Osteocyte (in vitro differentiated cells): ENCODE data around the gene TMEM240. TPM values are rescaled to one million over a fixed set of nuclear protein-coding genes. Genes with fewer than 3 reads are reported as not detected.
"Not testable (repeated sequence)": the region's sequence is repeated elsewhere in the genome, so short reads cannot be mapped to it uniquely, and the experiment has no call there.

ENCODE experiments used
- DNase-seq: peaks from one replicate; pipeline ENCODE4 v3.0.0; 2021; ENCODE audit warnings: mixed read lengths; ENCODE audit not compliant: unreplicated experiment; ENCODE audit errors: extremely low spot score
- H3K27ac Mint-ChIP-seq: one replicate; pipeline ENCODE4 v1.8.0; 2021; ENCODE audit warnings: mild to moderate bottlenecking, mixed read lengths; ENCODE audit not compliant: unreplicated experiment
- H3K27me3 Mint-ChIP-seq: one replicate; pipeline ENCODE4 v1.8.0; 2021; ENCODE audit warnings: mixed read lengths; ENCODE audit not compliant: unreplicated experiment
- H3K36me3 Mint-ChIP-seq: one replicate; pipeline ENCODE4 v1.8.0; 2021; ENCODE audit warnings: mixed read lengths; ENCODE audit not compliant: unreplicated experiment
- H3K4me1 Mint-ChIP-seq: one replicate; pipeline ENCODE4 v1.8.0; 2021; ENCODE audit warnings: mixed read lengths; ENCODE audit not compliant: unreplicated experiment
- H3K4me3 Mint-ChIP-seq: one replicate; pipeline ENCODE4 v1.8.0; 2021; ENCODE audit warnings: mild to moderate bottlenecking, moderate library complexity, mixed read lengths; ENCODE audit not compliant: unreplicated experiment
- H3K9me3 Mint-ChIP-seq: one replicate; pipeline ENCODE4 v1.8.0; 2021; ENCODE audit warnings: mixed read lengths; ENCODE audit not compliant: unreplicated experiment
- total RNA-seq: library from RNA; stranded (reverse); gene quantifications from 2 replicates; pipeline ENCODE4 v1.2.1, GENCODE V29; 2021
- TF ChIP-seq, protein P1 (sequence below): fragments of 200-600 bp; sonication (generic); IDR thresholded peaks from 2 replicates; pipeline ENCODE4 v1.5.0; 2021; ENCODE audit warnings: antibody characterized with exemption, mild to moderate bottlenecking, moderate library complexity

Gene TMEM240
- total RNA-seq, 1 donor from 2014 or later, result 16.6 TPM

DNA sequence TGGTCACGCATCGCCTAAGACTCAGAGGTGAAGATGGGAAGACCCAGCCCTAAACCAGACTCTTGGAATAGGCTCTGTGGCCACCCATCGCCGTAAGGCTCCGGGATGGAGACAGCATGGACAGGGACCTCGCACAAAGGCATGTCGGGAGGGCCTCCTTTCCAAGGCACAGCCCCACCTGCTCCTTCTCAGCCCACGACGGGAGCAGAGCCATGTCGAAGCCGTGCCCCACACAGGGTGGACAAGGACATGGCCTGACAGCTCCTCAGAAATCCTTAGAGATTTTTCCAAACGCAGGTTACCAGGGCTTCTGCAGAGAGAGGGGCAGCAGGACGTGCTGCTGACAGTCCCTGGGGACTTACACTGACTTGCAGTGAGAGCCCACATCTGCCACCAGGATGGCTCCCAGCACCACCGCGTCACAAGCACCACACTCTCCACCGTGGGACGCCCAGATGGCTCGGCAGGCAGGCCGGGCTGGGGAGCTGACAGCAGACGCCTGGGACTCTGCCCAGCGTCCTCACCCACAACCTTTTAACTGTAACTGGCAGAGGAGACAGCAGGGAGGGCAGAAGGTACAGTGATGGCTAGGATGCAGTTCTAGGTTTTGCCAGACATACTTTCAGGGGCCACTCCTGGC is 22.3 kb upstream of the TMEM240 start:
- H3K4me1 Mint-ChIP-seq, result peaks cover 12% of the 10 kb centered on the region
- H3K27me3 Mint-ChIP-seq, result no peaks in the 10 kb centered on the region
- H3K27ac Mint-ChIP-seq, result no peak overlapping the region
- H3K4me3 Mint-ChIP-seq, result no peak overlapping the region
- no peak for DNase-seq
- H3K36me3 Mint-ChIP-seq, result peaks cover 31% of the 10 kb centered on the region
- no peaks in the 10 kb centered on the region for H3K9me3 Mint-ChIP-seq
- TF ChIP-seq, protein P1, sequence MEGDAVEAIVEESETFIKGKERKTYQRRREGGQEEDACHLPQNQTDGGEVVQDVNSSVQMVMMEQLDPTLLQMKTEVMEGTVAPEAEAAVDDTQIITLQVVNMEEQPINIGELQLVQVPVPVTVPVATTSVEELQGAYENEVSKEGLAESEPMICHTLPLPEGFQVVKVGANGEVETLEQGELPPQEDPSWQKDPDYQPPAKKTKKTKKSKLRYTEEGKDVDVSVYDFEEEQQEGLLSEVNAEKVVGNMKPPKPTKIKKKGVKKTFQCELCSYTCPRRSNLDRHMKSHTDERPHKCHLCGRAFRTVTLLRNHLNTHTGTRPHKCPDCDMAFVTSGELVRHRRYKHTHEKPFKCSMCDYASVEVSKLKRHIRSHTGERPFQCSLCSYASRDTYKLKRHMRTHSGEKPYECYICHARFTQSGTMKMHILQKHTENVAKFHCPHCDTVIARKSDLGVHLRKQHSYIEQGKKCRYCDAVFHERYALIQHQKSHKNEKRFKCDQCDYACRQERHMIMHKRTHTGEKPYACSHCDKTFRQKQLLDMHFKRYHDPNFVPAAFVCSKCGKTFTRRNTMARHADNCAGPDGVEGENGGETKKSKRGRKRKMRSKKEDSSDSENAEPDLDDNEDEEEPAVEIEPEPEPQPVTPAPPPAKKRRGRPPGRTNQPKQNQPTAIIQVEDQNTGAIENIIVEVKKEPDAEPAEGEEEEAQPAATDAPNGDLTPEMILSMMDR, result no peak

DNA sequence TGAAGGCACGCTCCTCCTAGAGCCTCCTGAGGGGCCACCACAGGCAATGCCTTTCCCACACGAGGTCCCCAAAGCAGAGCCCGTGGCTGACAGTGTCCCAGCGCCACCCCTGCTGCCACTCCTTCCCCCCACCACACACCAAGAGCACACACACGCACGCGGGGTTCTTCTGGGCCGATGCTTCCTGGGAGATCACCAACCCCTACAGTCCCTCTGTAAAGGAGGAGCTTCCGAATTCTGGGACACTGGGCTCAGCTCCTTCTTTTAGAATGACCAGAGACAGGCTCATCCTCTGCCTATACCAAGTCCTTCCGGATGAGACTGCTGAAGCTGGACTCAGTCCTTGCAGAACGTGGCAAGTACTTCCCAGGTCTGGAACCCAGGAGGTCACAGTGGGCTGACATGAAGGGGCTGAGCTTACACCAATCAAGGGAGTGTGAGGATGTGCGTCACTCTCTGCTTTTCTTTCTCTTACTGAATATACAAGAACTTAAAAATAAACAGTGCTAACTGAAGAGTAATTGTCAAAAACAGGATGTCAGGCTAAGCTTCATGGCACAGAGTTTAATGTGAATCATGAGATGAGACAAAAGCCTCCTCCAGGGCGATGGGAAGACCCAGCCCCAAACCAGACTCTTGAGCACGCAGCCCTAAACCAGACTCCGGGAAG is 21.5 kb upstream of the TMEM240 start:
- Mint-ChIP-seq H3K4me1 (peaks cover 5% of the 10 kb centered on the region), H3K4me3 (no peak overlapping the region), H3K27ac (no peak overlapping the region), H3K9me3 (no peaks in the 10 kb centered on the region), H3K36me3 (peaks cover 31% of the 10 kb centered on the region), H3K27me3 (no peaks in the 10 kb centered on the region)
- DNase-seq, result no peak
- TF ChIP-seq, protein P1, result no peak

DNA sequence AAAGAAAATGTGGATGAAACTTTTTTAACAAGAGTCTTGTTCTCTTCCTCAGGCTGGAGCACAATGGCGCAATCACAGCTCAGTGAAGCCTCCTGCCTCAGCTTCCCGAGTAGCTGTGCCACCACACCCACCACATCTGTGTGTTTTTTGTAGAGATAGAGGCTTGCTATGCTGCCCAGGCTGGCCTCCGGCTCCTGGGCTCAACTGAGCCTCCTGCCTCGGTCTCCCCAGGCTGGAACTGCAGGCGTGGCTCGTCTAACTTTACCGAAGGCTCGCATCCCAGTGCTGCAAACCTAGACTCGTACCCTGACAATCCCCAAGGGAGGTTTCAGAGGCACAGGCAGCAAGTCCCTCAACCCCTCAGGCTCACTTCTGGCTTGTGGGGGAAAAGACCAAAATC is 19.8 kb upstream of the TMEM240 start:
- Mint-ChIP-seq H3K9me3 (no peaks in the 10 kb centered on the region), H3K36me3 (peaks cover 28% of the 10 kb centered on the region), H3K4me3 (no peak overlapping the region), H3K27ac (no peak overlapping the region), H3K27me3 (no peaks in the 10 kb centered on the region), H3K4me1 (peaks cover 7% of the 10 kb centered on the region)
- DNase-seq, result no peak
- TF ChIP-seq, protein P1, result no peak

DNA sequence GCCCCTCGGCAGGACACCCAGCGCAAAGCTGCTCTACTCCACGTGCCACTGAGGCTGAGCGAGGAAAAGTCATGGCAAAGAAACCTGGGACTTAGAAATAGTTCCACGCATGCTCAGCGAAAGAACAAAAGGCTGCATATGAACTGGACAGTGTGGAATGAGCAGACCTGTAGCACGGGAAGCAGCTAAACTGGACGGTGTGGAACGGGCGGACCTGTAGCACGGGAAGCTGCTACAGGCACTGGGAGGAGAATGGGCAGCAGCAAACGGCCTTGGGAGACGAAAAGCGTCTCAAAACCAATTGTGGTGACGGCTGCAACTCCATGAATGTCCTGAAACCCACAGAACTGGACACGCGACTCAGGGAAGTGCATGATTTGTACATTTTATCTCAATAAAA is 18.6 kb upstream of the TMEM240 start:
- TF ChIP-seq, protein P1, result no peak
- no peaks in the 10 kb centered on the region for H3K9me3 Mint-ChIP-seq
- no peak overlapping the region for H3K27ac Mint-ChIP-seq
- peaks cover 18% of the 10 kb centered on the region for H3K36me3 Mint-ChIP-seq
- no peak overlapping the region for H3K4me3 Mint-ChIP-seq
- DNase-seq, result no peak
- H3K27me3 Mint-ChIP-seq, result no peaks in the 10 kb centered on the region
- peaks cover 8% of the 10 kb centered on the region for H3K4me1 Mint-ChIP-seq

DNA sequence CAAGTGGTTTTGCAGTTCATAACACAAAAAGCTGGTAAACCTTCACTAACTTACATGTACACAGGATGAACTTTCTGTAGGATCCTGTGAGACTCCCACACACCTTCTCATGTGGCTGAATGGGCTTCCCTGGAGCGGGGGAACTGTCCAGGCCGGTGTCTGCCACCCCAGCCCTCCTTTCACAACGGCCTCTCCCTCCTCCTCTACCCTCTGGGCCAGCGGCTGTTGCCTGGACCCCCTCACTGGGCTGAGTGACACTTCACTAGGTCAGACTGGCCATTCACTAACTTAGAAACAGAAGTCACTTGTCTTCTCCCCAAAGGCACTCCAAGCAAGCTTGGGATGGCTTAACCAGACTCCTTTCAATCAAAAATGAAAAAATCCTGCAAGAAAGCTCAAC is 18.2 kb upstream of the TMEM240 start:
- Mint-ChIP-seq H3K4me3 (no peak overlapping the region), H3K36me3 (peaks cover 14% of the 10 kb centered on the region)

DNA sequence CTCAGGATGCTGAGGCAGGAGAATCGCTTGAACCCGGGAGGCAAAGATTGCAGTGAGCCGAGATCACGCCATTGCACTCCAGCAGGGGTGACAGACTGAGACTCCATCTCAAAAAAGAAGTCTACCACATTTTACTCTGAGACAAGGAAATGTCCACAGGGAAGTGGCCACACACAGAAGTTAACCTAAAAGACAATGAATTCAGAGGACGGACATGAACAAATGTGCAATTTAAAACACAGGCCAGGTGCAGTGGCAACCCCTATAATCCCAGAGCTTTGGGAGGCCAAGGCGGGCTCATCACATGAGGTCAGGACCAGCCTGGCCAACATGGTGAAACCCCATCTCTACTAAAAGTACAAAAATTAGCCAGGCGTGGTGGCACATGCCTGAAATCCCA is 17.3 kb upstream of the TMEM240 start:
- H3K27ac Mint-ChIP-seq, DNase-seq, H3K9me3 Mint-ChIP-seq, H3K4me3 Mint-ChIP-seq, H3K4me1 Mint-ChIP-seq, H3K27me3 Mint-ChIP-seq: not testable (repeated sequence)
- peaks cover 12% of the 10 kb centered on the region for H3K36me3 Mint-ChIP-seq

More for the DNA sequence above, 18.2 kb upstream of the TMEM240 start:
- H3K27ac Mint-ChIP-seq, result no peak overlapping the region
- H3K4me1 Mint-ChIP-seq, result peaks cover 8% of the 10 kb centered on the region
- DNase-seq, result no peak
- TF ChIP-seq, protein P1, result no peak
- no peaks in the 10 kb centered on the region for H3K27me3 Mint-ChIP-seq
- no peaks in the 10 kb centered on the region for H3K9me3 Mint-ChIP-seq

DNA sequence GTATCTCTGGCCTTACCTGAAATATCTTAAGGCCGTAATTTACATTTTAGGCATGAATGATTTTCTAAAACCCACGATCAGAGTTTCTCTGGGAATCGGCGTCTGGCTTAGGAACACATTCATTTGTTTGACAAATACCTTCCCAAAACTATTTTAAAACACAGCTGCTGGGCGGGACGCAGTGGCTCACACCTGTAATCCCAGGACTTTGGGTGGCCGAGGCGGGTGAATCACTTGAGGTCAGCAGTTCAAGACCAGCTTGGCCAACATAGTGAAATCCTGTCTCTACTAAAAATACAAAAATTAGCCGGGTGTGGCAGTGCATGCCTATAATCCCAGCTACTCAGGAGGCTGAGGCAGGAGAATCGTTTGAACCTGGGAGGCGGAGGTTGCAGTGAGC is 16.5 kb upstream of the TMEM240 start:
- not testable (repeated sequence) for H3K36me3 Mint-ChIP-seq, H3K9me3 Mint-ChIP-seq, H3K27me3 Mint-ChIP-seq, H3K4me3 Mint-ChIP-seq, H3K4me1 Mint-ChIP-seq, H3K27ac Mint-ChIP-seq, DNase-seq
